ENCODE data around the gene NEDD8.

Gene NEDD8

GRCh38 chr14:24177041-24177825, 54.9 kb downstream of the NEDD8 start:
- H3K27me3 ChIP-seq (replicated peaks), result no peaks in the 10 kb centered on the region
- no peak overlapping the region for H3K27ac ChIP-seq
- TF ChIP-seq CTCF (IDR thresholded peaks at IDR 0.05; ENCODE audit: low read depth, low read length, missing control alignments), result no peak
- no peak for DNase-seq
- H3K36me3 ChIP-seq (replicated peaks), result peaks cover 49% of the 10 kb centered on the region
- in situ Hi-C loops (cut with HindIII; ENCODE audit: low pct_ligation_motif_present, low sequenced_read_pairs), result no loop called here
- H3K4me3 ChIP-seq (ENCODE audit: low read depth, low read length), result no peak overlapping the region

- Histone ChIP-seq H3K4me3 (ENCODE audit: low read depth, low read length) (no peak overlapping the region), H3K36me3 (replicated peaks) (peaks cover 43% of the 10 kb centered on the region), H3K27me3 (replicated peaks) (no peaks in the 10 kb centered on the region), H3K27ac (no peak overlapping the region)
- no peak for DNase-seq
- TF ChIP-seq CTCF (IDR thresholded peaks at IDR 0.05; ENCODE audit: low read depth, low read length, missing control alignments), result no peak
- in situ Hi-C loops (cut with HindIII; ENCODE audit: low pct_ligation_motif_present, low sequenced_read_pairs), result no loop called here
Measured at GRCh38 chr14:24176599-24176998, 55.6 kb downstream of the NEDD8 start.

GRCh38 chr14:24172871-24173281, 59.3 kb downstream of the NEDD8 start:
- no peak overlapping the region for H3K27ac ChIP-seq
- no peaks in the 10 kb centered on the region for H3K27me3 ChIP-seq (replicated peaks)
- TF ChIP-seq CTCF (IDR thresholded peaks at IDR 0.05; ENCODE audit: low read depth, low read length, missing control alignments), result no peak
- DNase-seq, result no peak
- H3K36me3 ChIP-seq (replicated peaks), result peaks cover 14% of the 10 kb centered on the region
- in situ Hi-C loops (cut with HindIII; ENCODE audit: low pct_ligation_motif_present, low sequenced_read_pairs), result no loop called here
- peak overlapping the region; percentile 64 for H3K4me3 ChIP-seq (ENCODE audit: low read depth, low read length)

- Histone ChIP-seq H3K27ac (no peak overlapping the region), H3K4me3 (ENCODE audit: low read depth, low read length) (peak overlapping the region; percentile 64), H3K27me3 (replicated peaks) (no peaks in the 10 kb centered on the region), H3K36me3 (replicated peaks) (peaks cover 16% of the 10 kb centered on the region)
- in situ Hi-C loops (cut with HindIII; ENCODE audit: low pct_ligation_motif_present, low sequenced_read_pairs), result no loop called here
- TF ChIP-seq CTCF (IDR thresholded peaks at IDR 0.05; ENCODE audit: low read depth, low read length, missing control alignments), result no peak
- no peak for DNase-seq
Measured at GRCh38 chr14:24172261-24172860, 59.8 kb downstream of the NEDD8 start.

GRCh38 chr14:24171422-24172260, 60.5 kb downstream of the NEDD8 start, which contains the start of gene REC8:
REC8 (plus strand) TSS chr14:24172080; CDS start chr14:24172553, 473 bp downstream.
- H3K27me3 ChIP-seq (replicated peaks), result no peaks in the 10 kb centered on the region
- H3K4me3 ChIP-seq (ENCODE audit: low read depth, low read length), result peak within 1 kb of the TSS; percentile 64
- H3K27ac ChIP-seq, result no peak within 1 kb of the TSS
- in situ Hi-C loops (cut with HindIII; ENCODE audit: low pct_ligation_motif_present, low sequenced_read_pairs), result no loop called here
- no peak for TF ChIP-seq CTCF (IDR thresholded peaks at IDR 0.05; ENCODE audit: low read depth, low read length, missing control alignments)
- DNase-seq, result peak; percentile 71
- H3K36me3 ChIP-seq (replicated peaks), result peaks cover 16% of the 10 kb centered on the region

All from brain microvascular endothelial cell (primary cell).